HepG2 (cell line): ENCODE data around the gene TSPAN13. TPM values are rescaled to one million over a fixed set of nuclear protein-coding genes. Genes with fewer than 3 reads are reported as not detected.

Experiments used
- ATAC-seq: fragments of 200-7000 bp; cut with Tn5 transposase; 3 replicates; pipeline ENCODE4 v1.9.1; 2020; ENCODE audit warnings: mild to moderate bottlenecking, moderate library complexity
- BruUV-seq: library from RNA; stranded (reverse); fragments of 400-500 nt; replicated peaks from 2 replicates; lab custom pipeline; 2021; lab: Mats Ljungman, UMichigan
- CTCF ChIA-PET: fragments of 300-600 bp; formaldehyde crosslinking; extraction: SDS; loops from one replicate; lab custom pipeline; 2021; ENCODE audit warnings: low total read pairs, inconsistent platforms, low intra/inter-chr PET ratio; lab: Yijun Ruan, JAX
- POLR2A ChIA-PET: fragments of 350-600 bp; sonication (Branson Sonifier 250); formaldehyde crosslinking; loops from one replicate; lab custom pipeline; 2020; ENCODE audit warnings: antibody characterized with exemption, inconsistent platforms; lab: Yijun Ruan, JAX
- DNase-seq: peaks from one replicate; pipeline ENCODE4 v3.0.0-alpha.2; 2015; ENCODE audit warnings: low spot score
- FAIRE-seq: peaks from 3 replicates; lab custom pipeline; 2011; peaks lifted over from hg19 to GRCh38; lab: Jason Lieb, UNC
- H2AFZ ChIP-seq: one replicate; pipeline ENCODE4 v1.6.1; 2011; ENCODE audit warnings: low read length, inconsistent platforms
- H3K27ac ChIP-seq: fragments of 300-600 bp; 3 replicates; pipeline ENCODE4 v1.8.0; 2011; ENCODE audit warnings: mixed run types, mild to moderate bottlenecking, mixed read lengths, low read length, inconsistent platforms; ENCODE audit not compliant: insufficient read depth; ENCODE audit errors: extremely low read length
- H3K27me3 ChIP-seq, 2 experiments: fragments of 200-600 bp in 1 of 2; 2 replicates in 1 of 2; 3 replicates in 1 of 2; pipeline versions ENCODE4 v1.6.0 to v1.8.0; 2011; ENCODE audit warnings: low read length in 2 of 2, mild to moderate bottlenecking in 2 of 2, moderate library complexity in 2 of 2, inconsistent platforms in 1 of 2; ENCODE audit not compliant: insufficient read depth in 2 of 2, control insufficient read depth in 1 of 2
- H3K36me3 ChIP-seq, 2 experiments: fragments of 200-600 bp in 1 of 2; replicated peaks in 1 of 2; 2 replicates in 1 of 2; 3 replicates in 1 of 2; pipeline versions ENCODE4 v1.5.1 to v1.8.0; 2011; ENCODE audit warnings: low read length in 2 of 2, inconsistent platforms in 1 of 2; ENCODE audit not compliant: insufficient read depth in 2 of 2, control insufficient read depth in 1 of 2
- H3K4me1 ChIP-seq: 2 replicates; pipeline ENCODE4 v1.5.1; 2012; ENCODE audit warnings: low read length, inconsistent platforms; ENCODE audit not compliant: insufficient read depth
- H3K4me2 ChIP-seq: 2 replicates; pipeline ENCODE4 v1.6.0; 2011; ENCODE audit warnings: low read depth, low read length, inconsistent platforms
- H3K4me3 ChIP-seq, 3 experiments: fragments of 200-600 bp in 1 of 3; sonication (generic), shearing (Covaris generic) in 1 of 3; replicated peaks in 1 of 3; 2 replicates each; pipeline ENCODE4 v1.5.1; 2011 to 2016; ENCODE audit warnings: low read length in 3 of 3, inconsistent platforms in 2 of 3, low read depth in 2 of 3, mild to moderate bottlenecking in 2 of 3, control low read depth in 1 of 3, mixed read lengths in 1 of 3; ENCODE audit not compliant: insufficient read depth in 1 of 3
- H3K79me2 ChIP-seq: one replicate; pipeline ENCODE4 v1.6.1; 2011; ENCODE audit warnings: low read length, inconsistent platforms; ENCODE audit not compliant: insufficient read depth
- H3K9ac ChIP-seq: 2 replicates; pipeline ENCODE4 v1.6.0; 2011; ENCODE audit warnings: mild to moderate bottlenecking, low read depth, low read length, inconsistent platforms; ENCODE audit not compliant: insufficient read depth
- H3K9me3 ChIP-seq: 2 replicates; pipeline ENCODE4 v1.5.1; 2012; ENCODE audit warnings: mild to moderate bottlenecking, low read length
- H4K20me1 ChIP-seq: 2 replicates; pipeline ENCODE4 v1.6.0; 2011; ENCODE audit warnings: inconsistent platforms, mild to moderate bottlenecking, low read length, moderate library complexity; ENCODE audit not compliant: insufficient read depth
- BCLAF1 ChIP-seq: fragments of 450-650 bp; IDR thresholded peaks from 2 replicates; pipeline ENCODE4 v1.6.1; 2017; ENCODE audit warnings: mild to moderate bottlenecking
- MXD4 ChIP-seq: IDR thresholded peaks from 2 replicates; pipeline ENCODE4 v1.6.1; 2016; ENCODE audit warnings: mild to moderate bottlenecking, missing biosample characterization, missing genetic modification reagents
- RARG ChIP-seq: sonication (generic); formaldehyde crosslinking; IDR thresholded peaks from 2 replicates; pipeline ENCODE4 v1.4.0; 2020; ENCODE audit warnings: low read depth, mild to moderate bottlenecking, missing genetic modification reagents
- RNF2 ChIP-seq: fragments of 450-650 bp; conservative IDR thresholded peaks from 2 replicates; pipeline ENCODE4 v1.6.1; 2016; ENCODE audit warnings: low read depth
- SIX4 ChIP-seq: sonication (generic); formaldehyde crosslinking; IDR thresholded peaks from 2 replicates; pipeline ENCODE4 v1.4.0; 2020; ENCODE audit warnings: missing genetic modification reagents
- SP5 ChIP-seq: IDR thresholded peaks from 2 replicates; pipeline ENCODE4 v1.6.1; 2016; ENCODE audit warnings: low read depth, borderline replicate concordance
- ZBTB34 ChIP-seq: sonication (generic); formaldehyde crosslinking; IDR thresholded peaks from 2 replicates; pipeline ENCODE4 v1.8.0; 2022; ENCODE audit warnings: mild to moderate bottlenecking, missing genetic modification reagents
- ZIK1 ChIP-seq: sonication (generic); formaldehyde crosslinking; IDR thresholded peaks from 2 replicates; pipeline ENCODE4 v1.5.0; 2020; ENCODE audit warnings: mild to moderate bottlenecking, low read depth, missing genetic modification reagents, borderline replicate concordance
- ZNF225 ChIP-seq: sonication (generic); formaldehyde crosslinking; IDR thresholded peaks from 2 replicates; pipeline ENCODE4 v1.4.0; 2020; ENCODE audit warnings: mild to moderate bottlenecking, missing genetic modification reagents
- ZNF235 ChIP-seq: sonication (generic); formaldehyde crosslinking; IDR thresholded peaks from 2 replicates; pipeline ENCODE4 v1.8.1; 2023; ENCODE audit warnings: mild to moderate bottlenecking, missing genetic modification reagents, borderline replicate concordance
- ZNF552 ChIP-seq: sonication (generic); formaldehyde crosslinking; IDR thresholded peaks from 2 replicates; pipeline ENCODE4 v1.9.0; 2022; ENCODE audit warnings: missing genetic modification reagents, mild to moderate bottlenecking, borderline replicate concordance
- ZNF788 ChIP-seq: sonication (generic); formaldehyde crosslinking; IDR thresholded peaks from 2 replicates; pipeline ENCODE4 v1.5.0; 2020; ENCODE audit warnings: mild to moderate bottlenecking, missing genetic modification reagents, borderline replicate concordance
- WGBS: methylation state at CpG from one replicate; pipeline ENCODE4 v1.1.6; 2017; ENCODE audit warnings: low lambda C conversion rate; 5-methylcytosine and 5-hydroxymethylcytosine counted together
- in situ Hi-C: cut with HindIII; loops from 2 replicates; pipeline ENCODE4 v1.10.0; 2017; ENCODE audit warnings: low pct_unique_long_range_greater_than_20kb; ENCODE audit not compliant: extremely low pct_ligation_motif_present
- intact Hi-C: fragments of 100-400 bp; cut with micrococcal nuclease; formaldehyde crosslinking; loops from one replicate; pipeline ENCODE4 v1.10.0; 2022; ENCODE audit not compliant: unreplicated experiment
- polyA plus RNA-seq, 8 experiments: library from polyadenylated mRNA; depleted of rRNA in 3 of 8; stranded (reverse) in 7 of 8; unstranded in 1 of 8; fragments of >200 nt; fragmentation: Illumina TruSeq in 4 of 8; extraction: Trizol in 4 of 8; gene quantifications; 2 replicates each; pipeline versions ENCODE4 v1.2.1 to v1.2.3, GENCODE V29; 2011 to 2016; ENCODE audit warnings: low read depth in 4 of 8, missing spikeins in 1 of 8, mixed read lengths in 1 of 8; ENCODE audit not compliant: insufficient read depth in 1 of 8
- total RNA-seq, 5 experiments: library from RNA; depleted of rRNA; stranded (reverse); fragments of >200 nt; fragmentation: Illumina TruSeq; extraction: Trizol; gene quantifications; 2 replicates each; pipeline ENCODE4 v1.2.3, GENCODE V29; 2016; ENCODE audit warnings: low read depth in 1 of 5

The TSPAN13 gene
- total and polyA plus RNA-seq, 2 of the 13 experiments (the other 11 are each of a cell fraction or from before 2014, with no cell fraction given) = 5.8 to 6.2 TPM

- TF ChIP-seq SP5 (no peak), ZNF225 (CRISPR knock-in tag) (no peak), RNF2 (no peak)
- TF ChIP-seq, all 625 proteins: peak for 0
Observed at GRCh38 chr7:16719699-16720098, 33.9 kb upstream of the TSPAN13 start (continued).

- Histone ChIP-seq H3K9me3 (no peaks in the 10 kb centered on the region), H3K27ac (no peak overlapping the region), H3K4me2 (no peak overlapping the region), H3K4me3 (no peak overlapping the region), H3K27me3 (no peaks in the 10 kb centered on the region), H3K4me1 (peaks cover 7% of the 10 kb centered on the region; the same call in 1 of the 2 replicates), H2AFZ (no peak overlapping the region), H3K36me3 (no peaks in the 10 kb centered on the region), H3K9ac (no peak overlapping the region), H4K20me1 (no peaks in the 10 kb centered on the region), H3K79me2 (no peaks in the 10 kb centered on the region)
- intact Hi-C loops (no loop called here), in situ Hi-C loops (no loop called here)
- ATAC-seq (no peak), DNase-seq (no peak), FAIRE-seq (no peak)
- ChIA-PET CTCF (no interaction called here), POLR2A (no interaction called here)
- no peak for TF ChIP-seq ZNF235 (CRISPR knock-in tag)
- TF ChIP-seq ZBTB34 (CRISPR knock-in tag) = no peak
- whole genome bisulfite sequencing = 78% methylated on average over 4 of the region's 4 CpGs
- no TSS peak for BruUV-seq
Observed at GRCh38 chr7:16721541-16721940, 32.0 kb upstream of the TSPAN13 start.

GRCh38 chr7:16724344-16724743 lies 29.2 kb upstream of the TSPAN13 start:
- no peaks in the 10 kb centered on the region for H3K9me3 ChIP-seq
- H3K4me2 ChIP-seq = no peak overlapping the region
- in situ Hi-C loops (no loop called here), intact Hi-C loops (no loop called here)
- no peaks in the 10 kb centered on the region for H4K20me1 ChIP-seq
- H3K4me3 ChIP-seq = no peak overlapping the region
- H3K9ac ChIP-seq = no peak overlapping the region
- no peak overlapping the region for H2AFZ ChIP-seq
- BruUV-seq = no TSS peak
- FAIRE-seq (no peak), DNase-seq (no peak), ATAC-seq (no peak)
- H3K27ac ChIP-seq = no peak overlapping the region
- ChIA-PET CTCF (no interaction called here), POLR2A (no interaction called here)
- no peaks in the 10 kb centered on the region for H3K36me3 ChIP-seq
- H3K4me1 ChIP-seq = peaks cover 1% of the 10 kb centered on the region; the same call in 1 of the 2 replicates
- H3K79me2 ChIP-seq = no peaks in the 10 kb centered on the region
- 100% methylated on average over 1 of the region's 1 CpG for WGBS
- H3K27me3 ChIP-seq = no peaks in the 10 kb centered on the region
- TF ChIP-seq BCLAF1 (no peak), MXD4 (CRISPR knock-in tag) (no peak), SIX4 (CRISPR knock-in tag) (no peak), ZIK1 (no peak), ZNF552 (no peak), RARG (CRISPR knock-in tag) (no peak), ZNF788 (CRISPR knock-in tag) (no peak)
